HG03521 (cell line): ENCODE data around the gene ACTMAP.
"Not testable (repeated sequence)": the region's sequence is repeated elsewhere in the genome, so short reads cannot be mapped to it uniquely, and the experiment has no call there.

Experiments
- ATAC-seq: cut with Tn5 transposase; IDR thresholded peaks from one replicate; pipeline ENCODE4 v1.9.1; 2021; ENCODE audit warnings: mild to moderate bottlenecking, moderate library complexity; ENCODE audit not compliant: unreplicated experiment

Gene ACTMAP

DNA sequence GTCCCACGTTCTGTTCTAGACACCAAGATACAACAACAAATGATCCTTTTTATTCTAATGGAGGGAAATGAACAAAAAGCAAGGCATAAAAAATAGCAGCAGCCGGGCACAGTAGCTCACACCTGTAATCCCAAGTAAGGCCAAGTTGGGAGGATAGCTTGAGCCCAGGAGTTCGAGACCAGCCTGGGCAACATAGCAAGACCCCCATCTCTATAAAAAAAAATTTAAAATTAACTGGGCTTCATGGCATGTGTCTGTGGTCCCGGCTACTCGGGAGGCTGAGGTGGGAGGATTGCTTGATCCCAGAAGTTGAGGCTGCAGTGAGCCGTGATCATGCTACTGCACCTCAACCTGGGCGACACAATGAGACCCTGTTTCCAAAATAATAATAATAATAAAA, 26.1 kb upstream of the ACTMAP start:
- no peak for ATAC-seq

DNA sequence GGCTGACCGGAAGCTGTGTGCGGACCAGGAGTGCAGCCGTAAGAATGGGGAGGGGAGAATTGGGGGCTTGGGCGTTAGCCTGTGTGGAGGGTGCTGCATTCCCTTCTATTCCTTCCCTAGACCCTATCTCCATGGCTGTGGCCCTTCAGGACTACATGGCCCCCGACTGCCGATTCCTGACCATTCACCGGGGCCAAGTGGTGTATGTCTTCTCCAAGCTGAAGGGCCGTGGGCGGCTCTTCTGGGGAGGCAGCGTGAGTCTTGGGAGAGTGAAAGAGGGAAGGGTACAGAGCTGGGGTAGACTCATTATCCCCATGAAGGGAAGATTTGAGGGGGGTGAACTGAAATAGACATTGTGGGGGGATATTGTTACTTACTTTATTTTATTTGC, 25.4 kb upstream of the ACTMAP start:
- ATAC-seq: no peak

DNA sequence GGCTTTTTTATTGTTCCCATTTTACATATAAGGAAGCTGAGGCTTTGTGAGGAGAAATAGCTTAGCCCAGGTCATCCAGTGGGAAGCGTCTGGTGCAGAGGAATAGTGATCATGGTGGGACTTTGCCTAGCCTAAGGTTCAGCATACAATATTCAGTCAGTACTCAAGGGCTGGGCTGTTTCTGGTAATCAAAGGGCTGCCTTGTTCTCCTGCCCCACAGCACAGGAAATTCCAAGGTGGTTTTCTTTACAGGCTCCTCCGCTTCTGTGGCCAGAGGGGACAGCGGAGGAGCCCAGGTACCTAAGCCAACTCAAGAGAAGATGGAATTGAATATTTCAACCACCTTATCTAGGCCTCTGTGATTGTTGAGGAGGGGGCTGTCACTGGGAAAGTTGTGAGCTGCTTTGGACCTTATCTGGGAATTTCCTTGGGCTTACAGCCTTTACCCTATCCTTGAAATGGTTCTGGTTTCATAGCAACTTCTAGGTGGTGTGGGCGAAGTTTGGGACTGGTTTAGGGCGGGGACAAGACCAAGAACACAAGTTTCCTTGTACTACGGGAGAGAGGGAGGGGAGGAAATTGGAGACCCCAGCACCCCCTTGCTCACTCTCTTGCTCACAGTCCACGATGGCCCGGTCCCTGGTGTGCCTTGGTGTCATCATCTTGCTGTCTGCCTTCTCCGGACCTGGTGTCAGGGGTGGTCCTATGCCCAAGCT, 24.8 kb upstream of the ACTMAP start, which contains the start of gene MIA:
TSS of gene MIA (plus strand) at position 606 of the 716 bp plus-strand sequence. CDS start at position 628, 22 bp downstream.
- no peak for ATAC-seq

DNA sequence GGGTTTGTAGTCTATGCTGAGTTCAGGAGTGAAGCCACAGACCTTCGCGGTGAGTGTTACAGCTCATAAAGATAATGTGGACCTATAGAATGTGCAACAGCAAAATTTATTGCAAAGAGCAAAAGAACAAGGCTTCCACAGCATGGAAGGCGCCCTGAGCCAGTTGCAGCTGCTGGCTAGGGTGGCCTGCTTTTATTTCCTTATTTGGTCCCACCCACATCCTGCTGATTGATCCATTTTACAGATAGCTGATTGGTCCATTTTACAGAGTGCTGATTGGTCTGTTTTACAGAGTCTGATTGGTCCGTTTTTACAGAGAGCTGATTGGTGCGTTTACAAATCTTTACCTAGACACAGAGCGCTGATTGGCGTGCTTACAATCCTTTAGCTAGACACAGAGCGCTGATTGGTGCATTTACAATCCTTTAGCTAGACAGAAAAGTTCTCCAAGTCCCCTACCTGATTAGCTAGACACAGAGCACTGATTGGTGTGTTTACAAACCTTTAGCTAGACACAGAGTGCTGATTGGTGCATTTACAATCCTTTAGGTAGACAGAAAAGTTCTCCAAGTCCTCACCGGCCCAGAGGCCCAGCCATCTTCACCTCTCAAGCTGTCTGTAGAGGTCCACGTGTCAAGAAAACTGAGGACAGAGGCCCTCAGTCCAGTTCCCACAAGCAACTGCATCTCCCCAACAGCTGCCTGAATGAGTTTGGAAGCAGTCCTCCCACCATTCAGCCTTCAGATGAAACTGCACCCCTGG, 21.0 kb upstream of the ACTMAP start:
- ATAC-seq: not testable (repeated sequence)

DNA sequence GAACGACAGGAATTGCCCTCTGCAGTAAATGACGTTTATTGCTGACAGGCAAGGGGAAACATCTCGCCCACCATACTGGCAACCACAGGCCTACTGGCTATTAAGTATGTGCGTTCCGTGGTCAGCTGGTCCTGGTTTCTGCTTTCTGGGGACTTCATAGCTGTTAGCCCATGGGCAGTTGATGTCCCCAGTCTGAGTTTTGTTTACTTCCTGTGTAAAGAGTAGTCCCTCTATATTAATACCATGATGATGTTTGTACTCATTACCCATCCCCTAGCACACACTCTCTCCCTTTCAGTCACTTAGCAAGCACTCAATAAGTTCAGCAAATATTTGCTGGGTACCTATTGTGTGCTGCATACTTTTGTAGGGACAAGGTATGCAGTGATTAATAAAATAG, 18.6 kb upstream of the ACTMAP start:
- ATAC-seq: no peak

DNA sequence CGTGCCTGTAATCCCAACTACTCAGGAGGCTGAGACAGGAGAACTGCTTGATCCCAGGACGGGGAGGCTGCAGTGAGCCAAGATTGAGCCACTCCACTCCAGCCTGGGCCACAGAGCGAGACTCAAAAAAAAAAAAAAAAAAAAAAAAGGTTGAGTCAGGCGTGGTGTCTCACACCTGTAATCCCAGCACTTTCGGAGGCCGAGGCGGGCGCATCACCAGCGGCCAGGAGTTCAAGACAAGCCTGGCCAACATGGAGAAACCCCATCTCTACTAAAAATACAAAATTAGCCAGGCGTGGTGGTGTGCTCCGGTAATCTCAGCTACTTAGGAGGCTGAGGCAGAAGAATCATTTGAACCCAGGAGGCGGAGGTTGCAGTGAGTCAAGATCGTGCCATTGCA, 16.1 kb upstream of the ACTMAP start:
- ATAC-seq: not testable (repeated sequence)

DNA sequence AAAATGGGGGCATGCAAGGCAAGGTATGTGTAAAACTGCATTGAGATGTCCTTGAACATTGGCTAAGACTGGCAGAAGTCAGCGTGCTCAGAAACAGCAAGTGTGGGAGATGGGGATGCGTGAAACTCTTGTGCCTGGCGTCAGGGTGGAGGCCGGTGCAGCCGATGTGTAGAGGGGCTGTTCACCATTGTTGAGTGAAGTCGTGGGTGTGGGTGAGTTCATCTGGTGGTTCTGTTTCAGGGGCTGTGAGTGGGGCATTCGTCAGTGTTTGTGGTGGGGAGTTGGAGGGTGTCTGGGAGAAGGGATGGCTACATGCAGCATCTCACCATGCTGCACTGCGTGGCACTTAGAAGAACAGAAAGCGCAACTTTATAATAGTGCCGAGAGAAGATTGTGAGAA, 13.7 kb upstream of the ACTMAP start:
- ATAC-seq: no peak

DNA sequence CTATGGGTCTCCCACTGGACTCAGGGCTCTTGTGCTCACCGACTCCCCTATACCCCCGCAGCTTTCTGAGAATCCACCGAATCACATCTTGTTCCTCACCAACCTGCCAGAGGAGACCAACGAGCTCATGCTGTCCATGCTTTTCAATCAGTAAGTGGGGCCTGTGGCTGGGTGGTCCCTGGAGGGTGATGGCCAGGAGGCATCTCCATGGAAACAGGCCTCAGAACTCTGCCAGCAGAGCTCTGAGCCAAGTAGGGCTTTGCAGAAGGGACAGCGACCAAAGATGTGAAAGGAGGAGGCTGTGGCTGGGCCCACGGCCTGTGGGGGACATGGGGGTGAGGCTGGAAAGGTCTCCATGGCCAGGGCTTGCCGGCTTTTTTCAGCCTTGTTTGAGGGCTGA, 13.2 kb upstream of the ACTMAP start:
- ATAC-seq: no peak

DNA sequence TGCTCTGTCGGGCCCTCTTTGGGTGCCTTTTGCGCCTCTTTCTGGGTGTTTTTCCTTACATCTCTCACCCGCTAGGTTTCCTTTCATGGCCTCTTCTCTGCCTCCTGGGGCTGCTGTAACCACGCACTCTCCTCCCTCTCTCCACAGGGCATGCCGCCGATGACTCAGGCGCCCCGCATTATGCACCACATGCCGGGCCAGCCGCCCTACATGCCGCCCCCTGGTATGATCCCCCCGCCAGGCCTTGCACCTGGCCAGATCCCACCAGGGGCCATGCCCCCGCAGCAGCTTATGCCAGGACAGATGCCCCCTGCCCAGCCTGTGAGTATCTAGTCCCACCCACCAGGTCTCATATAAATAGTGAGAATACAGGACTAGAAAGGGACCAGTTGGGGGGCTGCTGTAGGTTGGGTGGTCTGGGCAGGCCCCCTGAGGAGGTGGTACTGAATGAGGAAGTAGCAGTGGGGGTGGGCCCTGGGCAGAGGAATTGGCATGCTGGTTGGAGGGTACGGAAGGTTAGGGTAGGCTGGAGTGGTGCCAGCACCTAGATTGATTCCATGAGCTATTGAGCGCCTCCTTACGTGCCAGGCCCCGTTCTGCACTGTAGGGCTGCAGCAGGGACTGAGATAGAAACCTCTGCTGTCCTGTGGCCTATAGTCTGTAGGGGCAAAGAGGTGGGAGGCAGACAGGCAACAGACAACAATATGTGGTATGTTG, 12.6 kb upstream of the ACTMAP start:
- ATAC-seq: no peak

DNA sequence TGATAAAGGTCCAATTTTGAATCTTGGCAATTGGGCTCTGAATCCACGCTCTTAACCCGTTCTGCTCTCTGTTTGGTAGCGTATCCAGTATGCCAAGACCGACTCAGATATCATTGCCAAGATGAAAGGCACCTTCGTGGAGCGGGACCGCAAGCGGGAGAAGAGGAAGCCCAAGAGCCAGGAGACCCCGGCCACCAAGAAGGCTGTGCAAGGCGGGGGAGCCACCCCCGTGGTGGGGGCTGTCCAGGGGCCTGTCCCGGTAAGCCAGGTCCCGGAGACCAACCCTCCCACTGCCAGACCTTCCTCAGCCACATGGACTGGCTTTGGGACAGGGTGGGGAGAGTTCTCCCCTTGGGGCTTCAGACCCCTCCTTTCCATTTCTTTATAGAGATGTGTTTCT, 9.1 kb upstream of the ACTMAP start:
- ATAC-seq: no peak

DNA sequence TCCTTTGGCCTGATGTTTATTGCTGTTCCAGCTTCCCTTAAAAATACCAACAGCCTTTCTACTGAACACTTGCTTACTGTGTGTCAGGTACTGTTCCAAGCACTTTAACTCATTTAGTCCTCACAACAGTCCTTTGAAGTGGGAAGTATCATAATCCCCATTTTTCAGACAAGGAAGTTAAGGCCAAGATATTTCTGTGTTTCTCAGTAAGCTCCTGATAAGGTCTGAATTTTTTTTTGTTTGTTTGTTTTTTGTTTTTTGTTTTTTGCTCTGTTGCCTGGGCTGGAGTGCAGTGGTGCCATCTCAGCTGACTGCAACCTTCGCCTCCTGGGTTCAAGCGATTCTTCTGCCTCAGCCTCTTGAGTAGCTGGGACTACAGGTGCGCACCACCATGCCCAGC, 8.2 kb upstream of the ACTMAP start:
- ATAC-seq: no peak

DNA sequence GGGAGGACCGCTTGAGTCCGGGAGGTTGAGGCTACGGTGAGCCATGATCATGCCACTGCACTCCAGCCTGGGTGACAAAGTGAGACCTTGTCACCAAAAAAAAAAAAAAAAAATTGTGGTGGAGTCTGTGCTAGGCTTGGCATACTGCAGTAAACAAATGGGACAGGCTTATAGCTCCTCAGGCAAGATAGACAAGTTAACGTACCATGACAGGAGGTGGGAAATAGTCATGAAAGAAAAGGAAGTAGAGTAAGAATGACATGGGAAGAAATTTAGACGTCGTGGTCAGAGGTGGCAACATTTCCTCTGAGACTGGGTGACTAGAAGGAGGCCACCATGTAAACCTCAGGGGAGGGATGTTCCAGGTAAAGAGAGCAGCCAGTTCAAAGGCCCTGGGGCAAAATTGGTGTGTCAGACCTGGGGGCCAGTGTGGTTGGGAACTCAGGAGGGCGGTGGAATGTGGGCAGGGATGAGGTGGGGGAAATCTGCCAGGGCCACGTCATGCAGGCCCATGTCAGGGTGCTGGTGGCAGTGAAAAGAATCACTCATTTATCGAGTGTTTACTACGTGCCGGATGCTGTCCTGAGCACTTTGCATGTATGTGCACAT, 6.3 kb upstream of the ACTMAP start:
- ATAC-seq: no peak

DNA sequence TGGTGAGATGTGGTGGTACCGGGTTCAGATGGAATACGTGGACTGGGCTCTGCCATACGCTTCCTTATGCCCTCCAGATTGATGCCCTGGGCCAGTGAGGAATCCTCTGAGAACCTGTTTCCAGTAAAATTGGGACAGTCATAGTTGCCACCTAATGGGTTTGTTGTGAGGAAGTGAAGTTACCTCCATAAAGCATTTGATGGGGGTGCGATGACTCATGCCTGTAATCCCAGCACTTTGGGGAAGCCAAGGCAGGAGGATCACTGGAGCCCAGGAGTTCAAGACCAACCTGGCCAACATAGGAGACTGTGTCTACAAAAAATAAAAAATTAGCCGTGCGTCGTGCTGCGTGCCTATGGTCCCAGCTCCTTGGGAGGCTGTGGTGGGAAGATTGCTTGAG, 5.5 kb upstream of the ACTMAP start:
- no peak for ATAC-seq

DNA sequence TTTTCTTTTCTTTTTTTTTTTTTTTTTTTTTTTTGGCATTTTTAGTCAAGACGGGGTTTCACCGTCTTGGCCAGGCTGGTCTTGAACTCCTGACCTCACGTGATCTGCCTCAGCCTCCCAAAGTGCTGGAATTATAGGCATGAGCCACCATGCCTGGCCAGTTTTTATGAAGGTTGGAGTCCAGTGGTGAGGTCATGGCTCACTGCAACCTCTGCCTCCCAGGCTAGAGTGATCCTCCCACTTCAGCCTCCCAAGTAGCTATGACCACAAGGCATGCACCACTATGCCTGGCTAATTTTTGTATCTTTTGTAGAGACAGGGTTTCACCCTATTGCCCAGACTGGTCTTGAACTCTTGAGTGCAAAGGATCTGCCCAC, 5.0 kb upstream of the ACTMAP start:
- no peak for ATAC-seq

DNA sequence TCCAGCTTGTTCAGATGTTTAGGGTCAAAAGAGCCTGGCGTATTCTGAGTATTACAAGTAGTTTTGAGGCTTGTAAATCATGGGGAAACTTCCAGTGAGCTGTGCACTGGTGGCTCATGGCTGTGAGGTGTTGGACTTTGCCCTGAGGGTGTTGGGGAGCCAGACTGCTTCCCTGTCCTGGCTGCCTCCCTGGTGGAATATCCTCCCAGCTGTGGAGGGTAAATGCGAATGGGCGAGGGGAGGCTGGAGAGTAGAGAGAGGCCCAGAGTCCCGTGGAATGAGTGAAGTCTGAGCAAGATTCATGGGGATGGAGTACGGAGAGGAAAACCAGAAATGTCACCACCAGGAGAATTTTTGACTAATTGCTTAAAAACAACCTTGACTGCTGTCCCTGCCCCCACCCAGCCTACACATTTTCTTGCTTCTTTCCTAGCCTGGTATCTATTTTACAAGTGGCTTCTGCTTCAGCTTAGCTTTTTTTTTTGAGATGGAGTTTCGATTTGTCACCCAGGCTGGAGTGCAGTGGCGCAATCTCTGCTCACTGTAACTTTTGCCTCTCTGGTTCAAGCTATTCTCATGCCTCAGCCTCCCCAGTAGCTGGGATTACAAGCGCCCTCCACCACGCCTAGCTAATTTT, 4.5 kb upstream of the ACTMAP start:
- no peak for ATAC-seq

DNA sequence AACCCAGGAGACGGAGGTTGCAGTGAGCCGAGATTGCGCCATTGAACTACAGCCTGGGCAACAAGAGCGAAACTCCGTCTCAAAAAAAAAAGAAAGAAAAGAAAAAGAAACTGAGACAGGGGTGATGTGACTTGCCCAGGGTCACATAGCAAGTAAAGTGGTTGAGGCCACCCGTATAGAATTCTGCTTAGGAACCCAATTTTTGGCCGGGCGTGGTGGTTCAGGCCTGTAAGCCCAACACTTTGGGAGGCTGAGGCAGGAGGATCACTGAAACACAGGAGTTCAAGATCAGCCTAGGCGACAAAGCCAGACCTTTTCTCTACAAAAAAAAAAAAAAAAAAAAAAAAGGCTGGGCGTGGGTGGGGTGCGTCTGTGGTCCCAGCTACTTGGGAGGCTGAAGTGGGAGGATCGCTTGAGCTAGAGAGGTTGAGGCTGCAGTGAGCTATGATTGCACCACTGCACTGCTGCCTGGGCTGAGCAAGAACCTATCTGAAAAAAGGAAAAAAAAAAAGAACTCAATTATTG, 2.0 kb upstream of the ACTMAP start:
- no peak for ATAC-seq

DNA sequence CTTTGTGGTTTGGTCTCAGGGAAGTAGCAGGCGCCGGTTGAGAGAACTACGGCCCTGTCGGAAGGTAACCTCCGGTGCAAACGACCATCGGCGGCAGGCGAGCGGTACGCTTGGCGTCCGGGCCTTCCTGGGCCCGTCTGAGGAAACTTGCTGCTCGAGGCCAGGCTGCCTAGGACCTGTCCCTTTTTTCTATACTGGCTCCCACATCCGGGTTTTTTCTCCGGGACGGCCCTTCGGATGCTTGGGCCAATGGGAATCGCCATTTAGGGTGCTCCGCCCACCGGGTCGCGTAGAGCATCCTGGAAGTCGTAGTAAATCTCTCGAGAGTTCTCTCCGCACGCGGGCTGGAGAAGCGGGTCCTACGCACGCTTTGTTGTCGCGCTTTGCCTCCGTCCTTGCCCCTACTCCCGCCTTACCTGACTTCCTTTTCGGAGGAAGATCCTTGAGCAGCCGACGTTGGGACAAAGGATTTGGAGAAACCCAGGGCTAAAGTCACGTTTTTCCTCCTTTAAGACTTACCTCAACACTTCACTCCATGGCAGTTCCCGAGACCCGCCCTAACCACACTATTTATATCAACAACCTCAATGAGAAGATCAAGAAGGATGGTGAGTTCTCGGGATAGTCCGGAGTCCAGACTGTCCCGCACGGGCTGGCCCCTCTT, 729 bp upstream of the ACTMAP start, which contains the start of gene SNRPA:
TSS of gene SNRPA (plus strand) at position 330 of the 664 bp plus-strand sequence. CDS start at position 536, 206 bp downstream.
- peak; percentile 54 for ATAC-seq

DNA sequence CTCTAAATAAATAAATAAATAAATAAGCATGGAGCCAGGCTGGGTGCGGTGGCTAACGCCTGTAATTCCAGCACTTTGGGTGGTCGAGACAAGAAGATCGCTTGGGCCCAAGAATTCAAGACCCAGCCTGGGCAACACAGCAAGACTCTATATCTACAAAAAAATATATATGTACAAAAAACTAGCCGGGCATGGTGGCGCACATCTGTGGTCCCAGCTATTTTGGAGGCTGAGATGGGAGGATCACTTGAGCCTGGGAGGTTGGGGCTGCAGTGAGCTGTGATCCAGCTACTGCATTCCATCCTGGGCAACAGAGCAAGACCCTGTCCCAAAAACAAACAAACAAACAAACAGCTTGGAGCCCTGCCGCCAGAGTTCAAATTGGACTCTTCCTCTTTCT, 2.7 kb downstream of the ACTMAP start:
- ATAC-seq: no peak

DNA sequence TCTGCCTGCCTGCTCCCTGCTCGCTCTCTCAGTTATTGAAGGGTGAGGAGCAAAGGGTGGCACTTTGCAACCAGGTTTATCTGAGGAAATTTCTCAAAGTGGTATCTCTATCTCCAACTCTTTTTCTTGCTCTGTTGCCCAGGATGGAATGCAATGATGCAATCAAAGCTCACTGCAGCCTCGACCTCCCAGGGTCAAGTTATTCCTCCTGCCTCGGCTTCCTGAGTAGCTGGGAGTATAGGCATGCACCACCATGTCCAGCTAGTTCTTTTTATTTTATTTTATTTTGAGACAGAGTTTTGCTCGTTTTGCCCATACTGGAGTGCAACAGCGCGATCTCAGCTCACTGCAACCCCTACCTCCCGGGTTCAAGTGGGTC, 4.9 kb downstream of the ACTMAP start:
- ATAC-seq: no peak
